SU-DHL-6 (cell line): Measurements from ENCODE around the gene RAD51C.

ENCODE experiments used
- EZH2phosphoT487 ChIP-seq: fragments of 200-600 bp; sonication (generic), shearing (Covaris generic); conservative IDR thresholded peaks from 2 replicates; pipeline ENCODE4 v1.6.1; 2018; ENCODE audit warnings: mild to moderate bottlenecking, antibody characterized with exemption, low read length, moderate library complexity, mixed read lengths
- TF ChIP-seq, protein P1 (sequence below): fragments of 200-600 bp; sonication (generic); IDR thresholded peaks from one replicate; pipeline ENCODE4 v1.5.1; 2017; ENCODE audit warnings: antibody characterized with exemption, mild to moderate bottlenecking, low read length, moderate library complexity; ENCODE audit not compliant: insufficient read depth, poor library complexity, severe bottlenecking

DNA sequence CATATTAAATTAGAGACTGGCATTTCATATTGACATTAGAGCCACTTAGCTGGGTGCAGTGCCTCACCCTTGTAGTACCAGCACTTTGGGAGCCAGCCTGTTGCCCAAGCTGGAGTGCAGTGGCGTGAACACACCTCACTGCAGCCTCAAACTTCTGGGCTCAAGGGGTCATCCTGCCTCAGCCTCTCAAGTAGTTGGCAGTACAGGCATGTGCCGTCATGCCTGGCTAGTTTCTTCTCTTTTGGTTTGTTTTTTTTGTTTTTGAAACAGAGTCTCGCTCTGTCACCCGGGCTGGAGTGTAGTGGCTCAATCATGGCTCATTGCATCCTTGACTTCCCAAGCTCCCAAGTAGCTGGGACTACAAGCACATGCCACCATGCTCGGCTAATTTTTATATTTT lies 72.0 kb downstream of the RAD51C start:
- TF ChIP-seq, protein P1, sequence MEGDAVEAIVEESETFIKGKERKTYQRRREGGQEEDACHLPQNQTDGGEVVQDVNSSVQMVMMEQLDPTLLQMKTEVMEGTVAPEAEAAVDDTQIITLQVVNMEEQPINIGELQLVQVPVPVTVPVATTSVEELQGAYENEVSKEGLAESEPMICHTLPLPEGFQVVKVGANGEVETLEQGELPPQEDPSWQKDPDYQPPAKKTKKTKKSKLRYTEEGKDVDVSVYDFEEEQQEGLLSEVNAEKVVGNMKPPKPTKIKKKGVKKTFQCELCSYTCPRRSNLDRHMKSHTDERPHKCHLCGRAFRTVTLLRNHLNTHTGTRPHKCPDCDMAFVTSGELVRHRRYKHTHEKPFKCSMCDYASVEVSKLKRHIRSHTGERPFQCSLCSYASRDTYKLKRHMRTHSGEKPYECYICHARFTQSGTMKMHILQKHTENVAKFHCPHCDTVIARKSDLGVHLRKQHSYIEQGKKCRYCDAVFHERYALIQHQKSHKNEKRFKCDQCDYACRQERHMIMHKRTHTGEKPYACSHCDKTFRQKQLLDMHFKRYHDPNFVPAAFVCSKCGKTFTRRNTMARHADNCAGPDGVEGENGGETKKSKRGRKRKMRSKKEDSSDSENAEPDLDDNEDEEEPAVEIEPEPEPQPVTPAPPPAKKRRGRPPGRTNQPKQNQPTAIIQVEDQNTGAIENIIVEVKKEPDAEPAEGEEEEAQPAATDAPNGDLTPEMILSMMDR: no peak
- no peak for TF ChIP-seq EZH2phosphoT487
